Mammary epithelial cell (primary cell): Measurements from ENCODE around the gene LTK.

Experiments
- EZH2 ChIP-seq: IDR thresholded peaks from 2 replicates; pipeline ENCODE4 v1.6.1; 2012; ENCODE audit warnings: low read length, inconsistent platforms, borderline replicate concordance
- TF ChIP-seq, protein P1 (sequence below), 2 donors: IDR thresholded peaks in 1 of 2; conservative IDR thresholded peaks in 1 of 2; 2 replicates each; pipeline ENCODE4 v1.5.1; 2011 to 2012; ENCODE audit warnings: inconsistent platforms in 2 of 2, low read length in 2 of 2, mild to moderate bottlenecking in 2 of 2, control low read depth in 1 of 2, low read depth in 1 of 2; ENCODE audit not compliant: insufficient read depth in 1 of 2; ENCODE audit errors: extremely low read depth in 1 of 2

DNA sequence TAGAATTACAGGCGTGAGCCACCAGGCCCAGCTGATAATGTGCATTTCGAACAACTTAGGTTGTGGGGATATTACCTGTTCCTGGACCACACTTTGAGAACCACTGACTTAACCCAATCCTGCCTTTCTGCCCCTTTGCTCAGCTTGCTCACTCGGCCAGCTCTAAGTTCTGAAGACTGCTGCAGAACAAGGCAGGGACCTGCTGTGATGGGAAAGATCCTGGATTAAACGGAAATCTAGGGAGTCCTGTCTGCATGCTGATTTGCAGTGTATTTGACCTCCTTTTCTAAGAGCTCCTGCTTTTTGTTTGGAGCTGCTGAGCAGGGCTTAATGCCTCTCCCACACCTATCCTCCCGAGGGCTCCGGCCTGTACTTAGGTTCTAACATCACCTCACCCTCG lies 2.9 kb downstream of the LTK start:
- TF ChIP-seq, protein P1, sequence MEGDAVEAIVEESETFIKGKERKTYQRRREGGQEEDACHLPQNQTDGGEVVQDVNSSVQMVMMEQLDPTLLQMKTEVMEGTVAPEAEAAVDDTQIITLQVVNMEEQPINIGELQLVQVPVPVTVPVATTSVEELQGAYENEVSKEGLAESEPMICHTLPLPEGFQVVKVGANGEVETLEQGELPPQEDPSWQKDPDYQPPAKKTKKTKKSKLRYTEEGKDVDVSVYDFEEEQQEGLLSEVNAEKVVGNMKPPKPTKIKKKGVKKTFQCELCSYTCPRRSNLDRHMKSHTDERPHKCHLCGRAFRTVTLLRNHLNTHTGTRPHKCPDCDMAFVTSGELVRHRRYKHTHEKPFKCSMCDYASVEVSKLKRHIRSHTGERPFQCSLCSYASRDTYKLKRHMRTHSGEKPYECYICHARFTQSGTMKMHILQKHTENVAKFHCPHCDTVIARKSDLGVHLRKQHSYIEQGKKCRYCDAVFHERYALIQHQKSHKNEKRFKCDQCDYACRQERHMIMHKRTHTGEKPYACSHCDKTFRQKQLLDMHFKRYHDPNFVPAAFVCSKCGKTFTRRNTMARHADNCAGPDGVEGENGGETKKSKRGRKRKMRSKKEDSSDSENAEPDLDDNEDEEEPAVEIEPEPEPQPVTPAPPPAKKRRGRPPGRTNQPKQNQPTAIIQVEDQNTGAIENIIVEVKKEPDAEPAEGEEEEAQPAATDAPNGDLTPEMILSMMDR (conservative IDR thresholded peaks at IDR 0.05 in 1 of 2, IDR thresholded peaks at IDR 0.05 in 1 of 2; ENCODE audit: extremely low read depth in 1 of 2, insufficient read depth in 1 of 2, low read depth in 1 of 2, low read length in 2 of 2), result no peak
- TF ChIP-seq EZH2, result peak; percentile 66
